Neural progenitor cell (in vitro differentiated cells): ENCODE data around the gene STARD10.

Source experiments
- CTCF ChIP-seq: fragments of 200-600 bp; sonication (generic); IDR thresholded peaks from 2 replicates; pipeline ENCODE4 v1.5.1; 2017; ENCODE audit warnings: antibody characterized with exemption, mild to moderate bottlenecking
- EZH2 ChIP-seq: fragments of 200-600 bp; sonication (generic); IDR thresholded peaks from 2 replicates; pipeline ENCODE4 v1.6.1; 2017; ENCODE audit warnings: antibody characterized with exemption, mild to moderate bottlenecking, moderate library complexity

- TF ChIP-seq EZH2 (no peak), CTCF (no peak)
These were observed 35.3 kb upstream of the STARD10 start for GRCh38 chr11:72829178-72829577.
